ENCODE data around the gene NFRKB. TPM values are rescaled to one million over a fixed set of nuclear protein-coding genes. Genes with fewer than 3 reads are reported as not detected.

NFRKB gene
- total and polyA plus RNA-seq, 2 donors (not counting 3 experiments of a cell fraction or from before 2014, with no cell fraction given): 21.7 to 30.6 TPM

DNA sequence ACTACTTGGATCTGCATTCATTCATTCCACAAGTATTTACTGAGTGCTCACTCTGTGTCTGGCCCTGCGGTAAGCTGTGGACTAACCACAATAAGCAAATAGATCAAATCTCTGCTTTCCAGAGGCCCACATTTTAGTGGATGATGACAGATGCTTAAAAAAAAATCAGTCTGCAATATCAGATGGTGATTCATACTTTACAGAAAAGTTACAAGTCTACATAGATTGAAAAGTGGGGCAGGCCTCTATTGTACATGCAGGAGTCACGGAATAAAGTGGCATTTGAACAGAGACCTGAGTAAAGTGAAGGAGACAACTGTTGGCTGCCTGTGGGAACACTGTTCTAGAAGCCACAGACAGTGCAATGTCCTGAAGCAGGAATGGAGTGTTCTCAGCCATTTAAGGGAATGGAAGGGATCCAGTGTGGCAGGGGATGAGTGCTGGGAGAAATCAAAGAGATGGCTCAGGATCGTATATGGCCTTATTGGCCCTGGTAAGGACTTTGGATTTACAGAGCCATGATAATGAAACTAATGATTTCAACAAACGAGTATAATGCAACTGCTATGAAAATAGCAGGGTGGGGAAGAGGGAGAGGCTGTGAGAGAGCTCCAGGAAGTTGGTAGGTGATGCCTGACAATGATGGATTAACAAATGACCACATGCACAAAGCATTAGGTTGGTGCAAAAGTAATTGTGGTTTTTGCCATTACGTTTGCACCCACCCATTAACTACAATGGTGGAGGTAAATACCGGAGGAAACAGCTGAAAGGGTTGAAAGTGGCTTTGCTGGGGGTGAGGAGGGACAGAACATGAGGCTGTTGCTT, 48.7 kb downstream of the NFRKB start:
- POLR2A ChIA-PET: no interaction called here
- Histone ChIP-seq H4K20me1 (replicated peaks; ENCODE audit: control insufficient read depth, extremely low read depth, insufficient read depth, low read length) (no peaks in the 10 kb centered on the region), H3K9me3 (replicated peaks; ENCODE audit: control insufficient read depth, insufficient read depth, low read length) (no peaks in the 10 kb centered on the region), H3K4me2 (ENCODE audit: insufficient read depth, low read length) (no peak overlapping the region), H3K9me1 (replicated peaks; ENCODE audit: control insufficient read depth, extremely low read depth, insufficient read depth, low read length) (no peaks in the 10 kb centered on the region), H3K27ac (ENCODE audit: insufficient read depth, low read depth, low read length) (no peak overlapping the region), H3K79me2 (ENCODE audit: control insufficient read depth, insufficient read depth, low read length) (no peaks in the 10 kb centered on the region), H3K4me1 (ENCODE audit: control insufficient read depth, extremely low read depth, insufficient read depth, low read length) (no peaks in the 10 kb centered on the region), H3K36me3 (ENCODE audit: control insufficient read depth in 2 of 2, extremely low read depth in 1 of 2, insufficient read depth in 2 of 2, low read length in 2 of 2) (no peaks in the 10 kb centered on the region), H2AFZ (ENCODE audit: low read depth, low read length) (no peak overlapping the region), H3K4me3 (replicated peaks in 1 of 3; ENCODE audit: insufficient read depth in 1 of 3, low read depth in 1 of 3, low read length in 3 of 3) (no peak overlapping the region), H3K9ac (replicated peaks; ENCODE audit: extremely low read depth, insufficient read depth, low read length) (no peak overlapping the region), H3K27me3 (ENCODE audit: control insufficient read depth in 2 of 2, insufficient read depth in 2 of 2, low read length in 2 of 2) (no peaks in the 10 kb centered on the region)
- FAIRE-seq (no peak), DNase-seq (ENCODE audit: low read depth, low spot score) (no peak)
- BruUV-seq (replicated peaks): no TSS peak
- no peak for TF ChIP-seq JUN (IDR thresholded peaks at IDR 0.05; ENCODE audit: borderline replicate concordance, insufficient read depth, insufficient read length, low read depth)
- TF ChIP-seq POLR2A (IDR thresholded peaks at IDR 0.05; ENCODE audit: low read depth, low read length): no peak
- TF ChIP-seq FOS (IDR thresholded peaks at IDR 0.05; ENCODE audit: borderline replicate concordance, insufficient read depth, low read length): no peak
- no peak for TF ChIP-seq EZH2 (IDR thresholded peaks at IDR 0.05; ENCODE audit: borderline replicate concordance, low read depth, low read length, severe bottlenecking)
- no peak for TF ChIP-seq GATA2 (IDR thresholded peaks at IDR 0.05; ENCODE audit: insufficient read depth, insufficient read length, low read depth, low read length)
- TF ChIP-seq MAX (IDR thresholded peaks at IDR 0.05; ENCODE audit: insufficient read depth, insufficient read length): no peak
- no peak for TF ChIP-seq MYC (IDR thresholded peaks at IDR 0.05; ENCODE audit: low read depth, low read length)
- TF ChIP-seq POLR2AphosphoS5 (IDR thresholded peaks at IDR 0.05; ENCODE audit: insufficient read depth, low read depth, low read length): no peak
- dilution Hi-C loops (cut with MboI; ENCODE audit: extremely low pct_ligation_motif_present, low sequenced_read_pairs): no loop called here
- CTCF ChIA-PET: no interaction called here
- intact Hi-C loops (cut with micrococcal nuclease): no loop called here

Other genes starting within 250 kb of the NFRKB start
- gene TMEM45B, start 79.7 kb downstream of the NFRKB start, total RNA-seq: not detected in 2 replicates
- gene TMEM45B, start 79.7 kb downstream of the NFRKB start, polyA plus RNA-seq: 0.08 and 0.18 TPM in 2 replicates
- 10.2 and 13.0 TPM in 2 replicates for gene PRDM10, start 107.3 kb upstream of the NFRKB start, total RNA-seq
- gene PRDM10, start 107.3 kb upstream of the NFRKB start, polyA plus RNA-seq: 9.6 TPM in 2 replicates
- gene APLP2, start 174.3 kb upstream of the NFRKB start, total RNA-seq: 503 and 543 TPM in 2 replicates
- 433 and 493 TPM in 2 replicates for gene APLP2, start 174.3 kb upstream of the NFRKB start, polyA plus RNA-seq